Suprapubic skin (tissue), 3 donors: ENCODE data around the gene PAK3.

Experiments
- POLR2A ChIP-seq, 2 donors: fragments of 450-650 bp; IDR thresholded peaks; one replicate each; pipeline ENCODE4 v1.6.1; 2017; ENCODE audit warnings: antibody characterized with exemption in 2 of 2, mild to moderate bottlenecking in 2 of 2, moderate library complexity in 2 of 2
- TF ChIP-seq, protein P1 (sequence below), 2 donors: fragments of 200-600 bp in 1 of 2; fragments of 450-650 bp in 1 of 2; sonication (generic) in 1 of 2; IDR thresholded peaks; one replicate each; pipeline ENCODE4 v1.5.1; 2016 to 2019; ENCODE audit warnings: antibody characterized with exemption in 2 of 2, mild to moderate bottlenecking in 1 of 2, moderate library complexity in 1 of 2

GRCh38 chrX:111101580-111101979 is 5.6 kb downstream of the PAK3 start:
- TF ChIP-seq, protein P1, sequence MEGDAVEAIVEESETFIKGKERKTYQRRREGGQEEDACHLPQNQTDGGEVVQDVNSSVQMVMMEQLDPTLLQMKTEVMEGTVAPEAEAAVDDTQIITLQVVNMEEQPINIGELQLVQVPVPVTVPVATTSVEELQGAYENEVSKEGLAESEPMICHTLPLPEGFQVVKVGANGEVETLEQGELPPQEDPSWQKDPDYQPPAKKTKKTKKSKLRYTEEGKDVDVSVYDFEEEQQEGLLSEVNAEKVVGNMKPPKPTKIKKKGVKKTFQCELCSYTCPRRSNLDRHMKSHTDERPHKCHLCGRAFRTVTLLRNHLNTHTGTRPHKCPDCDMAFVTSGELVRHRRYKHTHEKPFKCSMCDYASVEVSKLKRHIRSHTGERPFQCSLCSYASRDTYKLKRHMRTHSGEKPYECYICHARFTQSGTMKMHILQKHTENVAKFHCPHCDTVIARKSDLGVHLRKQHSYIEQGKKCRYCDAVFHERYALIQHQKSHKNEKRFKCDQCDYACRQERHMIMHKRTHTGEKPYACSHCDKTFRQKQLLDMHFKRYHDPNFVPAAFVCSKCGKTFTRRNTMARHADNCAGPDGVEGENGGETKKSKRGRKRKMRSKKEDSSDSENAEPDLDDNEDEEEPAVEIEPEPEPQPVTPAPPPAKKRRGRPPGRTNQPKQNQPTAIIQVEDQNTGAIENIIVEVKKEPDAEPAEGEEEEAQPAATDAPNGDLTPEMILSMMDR (IDR thresholded peaks at IDR 0.05): no peak
- no peak for TF ChIP-seq POLR2A (IDR thresholded peaks at IDR 0.05)
